GM12865 (cell line): ENCODE measurements around the gene ATAD3B.
"Not testable (repeated sequence)": the region's sequence is repeated elsewhere in the genome, so short reads cannot be mapped to it uniquely, and the experiment has no call there.

ENCODE experiments used
- DNase-seq: peaks from one replicate; pipeline ENCODE4 v3.0.0; 2010; ENCODE audit warnings: low read depth
- H3K4me3 ChIP-seq: 2 replicates; pipeline ENCODE4 v1.5.1; 2011; ENCODE audit warnings: mild to moderate bottlenecking, low read depth, low read length, control low read depth
- TF ChIP-seq, protein P1 (sequence below): IDR thresholded peaks from 2 replicates; pipeline ENCODE4 v1.5.1; 2011; ENCODE audit warnings: low read length, control low read depth, low read depth, inconsistent platforms; ENCODE audit not compliant: insufficient read depth; ENCODE audit errors: missing control alignments

The ATAD3B gene

DNA sequence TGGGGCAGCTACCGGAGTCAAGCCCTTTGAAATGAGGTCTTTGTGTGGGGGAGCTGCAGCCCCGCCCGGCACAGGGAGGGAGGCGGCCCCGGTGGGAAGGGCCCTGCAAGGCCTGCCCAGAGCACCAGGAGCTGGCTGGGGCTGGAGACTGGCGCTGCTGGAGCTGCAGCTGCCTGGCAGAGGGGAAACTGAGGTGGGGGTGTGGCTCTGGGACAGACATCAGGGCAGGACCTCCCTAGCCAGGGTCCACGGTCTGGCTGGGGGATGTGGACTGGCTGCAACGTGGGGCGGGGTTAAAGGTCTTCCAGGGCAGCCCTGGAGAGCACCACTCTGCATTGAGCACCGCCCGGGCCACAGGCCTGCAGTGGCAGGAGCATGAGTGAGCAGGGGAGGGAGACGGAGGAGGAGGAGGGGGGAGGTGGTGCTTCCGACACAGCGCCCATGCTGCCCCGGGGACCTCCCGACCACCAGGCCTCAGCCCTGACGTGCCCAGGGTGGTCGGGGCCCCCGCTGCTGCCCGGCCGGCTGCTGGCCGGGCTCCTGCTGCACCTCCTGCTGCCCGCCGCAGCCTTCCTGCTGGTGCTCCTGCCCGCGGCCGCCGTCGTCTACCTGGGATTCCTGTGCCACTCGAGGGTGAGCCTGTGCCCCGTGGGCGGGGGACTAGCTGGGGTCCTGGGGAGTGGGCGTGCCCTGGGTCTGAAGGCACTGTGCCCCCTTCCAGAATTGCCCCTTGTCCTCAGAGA is 45.6 kb upstream of the ATAD3B start:
- H3K4me3 ChIP-seq: no peak overlapping the region
- TF ChIP-seq, protein P1, sequence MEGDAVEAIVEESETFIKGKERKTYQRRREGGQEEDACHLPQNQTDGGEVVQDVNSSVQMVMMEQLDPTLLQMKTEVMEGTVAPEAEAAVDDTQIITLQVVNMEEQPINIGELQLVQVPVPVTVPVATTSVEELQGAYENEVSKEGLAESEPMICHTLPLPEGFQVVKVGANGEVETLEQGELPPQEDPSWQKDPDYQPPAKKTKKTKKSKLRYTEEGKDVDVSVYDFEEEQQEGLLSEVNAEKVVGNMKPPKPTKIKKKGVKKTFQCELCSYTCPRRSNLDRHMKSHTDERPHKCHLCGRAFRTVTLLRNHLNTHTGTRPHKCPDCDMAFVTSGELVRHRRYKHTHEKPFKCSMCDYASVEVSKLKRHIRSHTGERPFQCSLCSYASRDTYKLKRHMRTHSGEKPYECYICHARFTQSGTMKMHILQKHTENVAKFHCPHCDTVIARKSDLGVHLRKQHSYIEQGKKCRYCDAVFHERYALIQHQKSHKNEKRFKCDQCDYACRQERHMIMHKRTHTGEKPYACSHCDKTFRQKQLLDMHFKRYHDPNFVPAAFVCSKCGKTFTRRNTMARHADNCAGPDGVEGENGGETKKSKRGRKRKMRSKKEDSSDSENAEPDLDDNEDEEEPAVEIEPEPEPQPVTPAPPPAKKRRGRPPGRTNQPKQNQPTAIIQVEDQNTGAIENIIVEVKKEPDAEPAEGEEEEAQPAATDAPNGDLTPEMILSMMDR: no peak
- no peak for DNase-seq

GRCh38 chr1:1426496-1427105 is 45.0 kb upstream of the ATAD3B start:
- no peak for DNase-seq
- TF ChIP-seq, protein P1: no peak
- no peak overlapping the region for H3K4me3 ChIP-seq

DNA sequence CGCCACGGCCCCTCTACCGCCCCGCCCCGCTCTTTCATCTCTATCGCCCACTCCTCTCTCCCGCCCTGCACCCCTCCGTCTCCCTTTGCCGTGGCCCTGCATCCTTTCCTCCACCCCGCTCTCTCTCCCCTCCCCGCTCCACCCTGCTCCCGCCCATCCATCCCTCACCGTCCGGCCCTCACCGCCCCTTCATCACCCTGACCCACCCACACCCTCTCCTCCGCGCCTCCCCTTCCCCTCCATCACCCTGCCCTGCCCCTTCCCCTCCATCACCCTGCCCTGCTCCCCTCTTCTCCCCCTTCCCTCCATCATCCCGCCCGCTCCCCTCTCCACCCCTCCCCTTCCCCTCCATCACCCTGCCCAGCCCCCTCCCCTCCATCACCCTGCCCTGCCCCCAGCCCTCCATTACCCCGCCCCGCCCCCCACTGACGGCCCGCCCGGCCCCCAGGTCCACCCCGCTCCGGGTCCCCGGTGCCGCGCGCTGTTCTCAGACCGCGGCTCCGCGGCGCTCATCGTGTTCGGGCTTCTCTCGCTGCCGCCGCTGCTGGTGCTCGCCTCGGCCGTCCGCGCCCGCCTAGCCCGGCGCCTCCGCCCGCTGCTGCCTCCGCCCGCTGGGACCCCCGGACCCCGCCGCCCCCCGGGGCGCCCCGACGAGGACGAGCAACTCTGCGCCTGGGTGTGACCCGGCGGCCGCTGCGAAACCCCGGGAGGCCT is 44.3 kb upstream of the ATAD3B start:
- TF ChIP-seq, protein P1: no peak
- no peak for DNase-seq
- no peak overlapping the region for H3K4me3 ChIP-seq

DNA sequence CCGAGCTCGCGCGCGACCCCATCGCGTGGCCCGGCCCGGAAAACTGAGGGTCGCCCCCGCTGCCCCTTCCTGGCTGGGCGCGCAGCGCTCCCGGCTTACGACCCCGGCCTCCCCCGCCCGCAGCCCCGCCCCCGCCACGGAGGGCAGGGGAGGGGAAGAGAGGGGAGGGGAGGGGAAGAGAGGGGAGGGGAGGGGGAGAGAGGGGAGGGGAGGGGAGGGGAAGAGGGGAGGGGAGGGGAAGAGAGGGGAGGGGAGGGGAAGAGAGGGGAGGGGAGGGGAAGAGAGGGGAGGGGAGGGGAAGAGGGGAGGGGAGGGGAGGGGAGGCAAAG is 43.8 kb upstream of the ATAD3B start:
- H3K4me3 ChIP-seq: no peak overlapping the region
- no peak for DNase-seq
- TF ChIP-seq, protein P1: no peak

DNA sequence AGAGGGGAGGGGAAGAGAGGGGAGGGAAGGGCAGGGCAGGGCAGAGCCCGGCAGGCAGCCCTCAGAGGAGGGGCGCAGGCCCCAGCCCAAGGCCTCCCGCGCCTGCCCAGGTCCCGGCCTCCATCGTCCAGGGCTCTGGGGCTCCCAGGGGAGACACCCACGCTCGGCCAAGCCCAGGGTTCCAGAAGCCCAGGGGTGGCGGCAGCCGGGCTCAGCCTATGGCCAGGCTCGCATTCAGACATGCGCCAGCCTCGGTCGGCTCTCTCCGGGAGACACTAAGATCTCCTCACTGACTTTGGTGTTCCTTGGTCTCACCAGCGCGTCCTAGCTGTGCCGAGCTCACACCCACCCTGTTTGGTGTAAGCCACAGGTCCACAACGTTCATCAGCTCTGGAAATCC is 43.4 kb upstream of the ATAD3B start:
- H3K4me3 ChIP-seq: no peak overlapping the region
- TF ChIP-seq, protein P1: no peak
- DNase-seq: no peak

GRCh38 chr1:1428967-1429366 is 42.6 kb upstream of the ATAD3B start:
- DNase-seq, H3K4me3 ChIP-seq: not testable (repeated sequence)

DNA sequence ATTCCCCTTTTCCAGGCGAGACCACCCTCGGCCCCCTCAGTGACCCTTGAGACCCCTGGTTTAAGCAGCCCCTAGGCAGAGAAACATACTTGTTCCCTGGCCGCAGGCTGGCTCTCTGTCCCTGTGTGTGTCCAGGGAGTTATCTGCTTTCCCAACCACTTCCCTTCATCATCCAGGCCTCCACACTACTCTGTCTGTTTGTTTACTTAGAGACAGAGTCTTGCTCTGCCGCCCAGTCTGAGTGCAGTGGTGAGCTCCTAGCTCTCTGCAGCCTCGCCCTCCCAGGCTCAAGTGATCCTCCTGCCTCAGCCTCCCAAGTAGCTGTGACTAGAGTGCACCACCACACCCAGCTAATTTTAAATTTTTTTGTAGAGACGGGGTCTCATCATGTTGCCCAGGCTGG is 41.9 kb upstream of the ATAD3B start:
- TF ChIP-seq, protein P1: no peak
- no peak overlapping the region for H3K4me3 ChIP-seq
- no peak for DNase-seq
